CD4-positive, alpha-beta T cell treated with Interleukin-15 for 1 hour (primary cell): ENCODE measurements around the gene UNC93B1.
"Not testable (repeated sequence)": the region's sequence is repeated elsewhere in the genome, so short reads cannot be mapped to it uniquely, and the experiment has no call there.

ENCODE experiments used
- DNase-seq: peaks from one replicate; pipeline ENCODE4 v3.0.0-alpha.2; 2020

Gene UNC93B1

DNA sequence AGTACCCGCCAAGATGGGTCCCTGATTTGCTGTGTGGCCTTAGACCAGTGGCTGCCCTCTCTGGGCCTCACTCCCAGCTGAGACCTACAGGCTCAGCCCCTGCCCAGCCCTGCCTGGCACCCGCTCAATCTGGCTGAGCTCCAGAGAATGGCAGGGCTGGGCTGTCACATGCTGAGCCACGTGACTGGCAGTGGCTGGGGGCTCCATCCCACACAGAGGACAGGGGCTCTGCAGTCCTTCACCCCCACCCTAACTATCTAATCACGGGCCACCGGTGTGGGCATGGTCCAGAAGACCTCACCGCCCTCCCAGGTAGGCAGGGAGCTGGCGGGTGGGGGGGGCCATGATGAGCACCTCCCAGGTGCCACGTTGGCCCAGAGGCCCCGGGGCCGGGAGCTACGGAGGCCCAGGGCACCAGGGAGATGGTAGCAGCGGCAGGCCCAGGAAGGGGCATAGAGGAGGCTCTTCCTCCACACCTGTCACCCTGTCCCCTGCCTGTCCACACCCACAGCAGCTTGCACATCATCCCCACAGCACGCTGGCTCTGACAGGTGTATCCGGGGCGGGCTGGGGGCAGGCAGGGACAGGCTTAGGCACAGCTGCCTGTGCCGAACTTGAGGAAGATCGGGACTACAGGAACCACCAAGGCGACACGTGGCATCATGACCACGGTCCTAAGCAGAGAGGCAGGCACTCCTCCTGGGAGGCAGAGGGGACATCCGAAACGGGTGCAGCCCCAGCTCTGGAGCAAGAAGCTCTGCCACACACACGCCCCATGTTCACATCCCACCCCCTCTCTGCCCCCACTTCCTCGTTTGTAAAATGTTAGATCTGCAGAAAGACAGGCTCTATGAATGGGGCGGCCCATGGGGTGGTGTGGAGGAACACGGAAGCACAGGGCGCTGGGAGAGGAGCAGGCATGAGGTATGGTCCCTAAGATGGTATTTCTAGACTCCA lies 4.8 kb upstream of the UNC93B1 start:
- DNase-seq, result no peak

DNA sequence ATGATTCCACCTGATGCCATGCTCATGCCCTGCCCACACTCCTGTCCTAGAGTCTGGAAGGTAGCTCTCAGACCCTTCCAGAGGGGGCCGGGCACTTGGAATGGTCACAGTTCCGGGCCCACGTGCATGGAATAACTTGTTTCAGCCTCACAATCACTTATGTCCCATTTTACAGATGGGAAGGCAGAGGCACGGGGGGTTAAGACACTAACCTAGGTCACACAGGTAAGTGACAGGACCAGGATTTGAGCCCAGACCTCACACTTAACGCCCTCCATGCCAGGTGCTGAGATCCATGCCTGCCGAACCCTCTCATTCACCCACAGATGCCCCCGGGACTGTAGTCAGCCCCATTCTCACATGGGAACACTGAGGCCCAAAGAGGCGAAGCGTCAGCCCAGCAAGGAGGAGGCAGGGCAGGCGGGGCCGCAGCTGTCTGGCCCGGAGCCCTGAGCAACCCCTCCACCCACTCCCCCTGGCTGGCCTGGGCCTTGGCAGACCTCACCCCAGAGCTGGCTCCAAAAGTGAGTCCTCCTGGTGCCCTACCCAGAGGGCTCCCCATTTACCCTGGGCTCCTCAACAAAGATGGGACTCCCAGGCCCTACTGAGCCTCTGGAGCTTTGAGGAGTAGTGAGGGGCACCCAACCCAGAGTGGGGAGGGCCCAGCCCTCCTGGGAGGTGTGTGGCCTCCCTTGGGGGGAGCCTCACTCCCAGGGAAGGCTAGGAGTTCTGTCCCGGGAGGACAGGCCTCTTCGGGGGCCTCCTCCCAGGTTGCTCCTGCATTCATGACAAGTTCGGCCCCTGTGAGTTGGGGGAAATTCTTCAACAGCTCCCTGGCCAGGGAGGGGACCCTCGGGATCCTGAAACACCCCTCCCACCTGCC lies 3.8 kb upstream of the UNC93B1 start:
- no peak for DNase-seq

DNA sequence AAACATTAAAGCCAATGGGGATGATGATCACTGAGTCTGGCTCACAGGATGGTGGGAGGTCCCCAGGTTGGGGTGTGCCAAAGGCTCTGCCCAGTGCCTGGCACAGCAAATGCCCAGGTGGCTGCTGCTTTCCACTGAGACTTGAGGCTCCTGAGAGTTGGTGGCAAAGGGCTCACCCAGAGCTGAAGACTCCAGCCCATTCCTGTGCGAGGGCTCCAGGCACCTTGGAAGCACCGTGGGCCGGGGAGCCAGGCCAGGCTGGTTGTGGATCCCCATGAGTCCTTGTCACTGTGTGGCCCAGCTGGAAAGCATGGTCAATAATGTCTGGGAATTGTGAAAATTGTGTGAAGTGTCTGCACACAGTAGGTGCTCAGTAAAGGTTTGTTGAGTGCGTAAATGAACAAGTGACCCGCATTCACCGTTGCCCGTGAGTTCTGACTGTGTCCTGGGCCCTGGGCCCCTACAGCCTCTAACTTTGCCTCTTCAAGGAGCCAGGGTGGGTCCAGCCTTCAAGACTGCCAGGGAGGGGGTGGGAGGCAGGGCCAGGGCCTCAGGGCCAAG lies 2.8 kb upstream of the UNC93B1 start:
- DNase-seq, result no peak

DNA sequence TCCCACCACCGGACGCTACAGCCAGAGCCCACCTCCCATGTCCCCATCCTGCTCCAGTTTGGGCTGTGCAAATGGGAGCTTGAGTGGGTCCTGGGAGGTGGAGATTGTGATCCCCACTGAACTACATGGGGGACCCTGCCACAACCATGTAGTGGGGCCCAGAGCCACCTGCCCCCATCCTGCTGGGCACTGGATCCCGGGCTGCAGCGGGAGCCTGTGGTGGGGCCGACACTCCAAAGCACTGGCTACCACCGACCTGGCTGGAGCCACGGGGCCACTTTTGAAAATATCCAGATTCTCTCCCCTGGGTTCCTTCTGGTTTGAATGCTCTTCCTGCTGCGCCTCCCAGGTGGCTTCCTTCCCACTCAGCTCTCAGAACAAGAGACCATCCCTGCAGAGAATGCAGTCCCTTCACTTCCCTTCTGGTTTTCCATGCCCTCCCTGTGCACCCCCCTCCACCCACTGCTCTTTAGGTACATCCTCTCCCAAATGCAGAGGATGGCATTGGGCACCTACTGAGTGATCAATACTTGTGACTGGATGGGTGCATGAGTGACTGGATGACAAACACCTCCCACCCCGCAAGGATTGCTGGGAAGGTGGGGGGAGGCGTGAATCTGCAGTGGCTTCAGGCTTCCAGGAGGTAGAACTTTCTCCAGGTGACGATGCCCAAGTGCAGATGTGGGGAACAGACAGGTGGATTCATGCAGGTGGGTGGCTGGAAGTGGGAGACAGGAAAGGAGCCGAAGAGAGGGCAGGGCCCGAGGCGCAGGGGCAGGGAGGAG lies 846 bp upstream of the UNC93B1 start:
- no peak for DNase-seq

DNA sequence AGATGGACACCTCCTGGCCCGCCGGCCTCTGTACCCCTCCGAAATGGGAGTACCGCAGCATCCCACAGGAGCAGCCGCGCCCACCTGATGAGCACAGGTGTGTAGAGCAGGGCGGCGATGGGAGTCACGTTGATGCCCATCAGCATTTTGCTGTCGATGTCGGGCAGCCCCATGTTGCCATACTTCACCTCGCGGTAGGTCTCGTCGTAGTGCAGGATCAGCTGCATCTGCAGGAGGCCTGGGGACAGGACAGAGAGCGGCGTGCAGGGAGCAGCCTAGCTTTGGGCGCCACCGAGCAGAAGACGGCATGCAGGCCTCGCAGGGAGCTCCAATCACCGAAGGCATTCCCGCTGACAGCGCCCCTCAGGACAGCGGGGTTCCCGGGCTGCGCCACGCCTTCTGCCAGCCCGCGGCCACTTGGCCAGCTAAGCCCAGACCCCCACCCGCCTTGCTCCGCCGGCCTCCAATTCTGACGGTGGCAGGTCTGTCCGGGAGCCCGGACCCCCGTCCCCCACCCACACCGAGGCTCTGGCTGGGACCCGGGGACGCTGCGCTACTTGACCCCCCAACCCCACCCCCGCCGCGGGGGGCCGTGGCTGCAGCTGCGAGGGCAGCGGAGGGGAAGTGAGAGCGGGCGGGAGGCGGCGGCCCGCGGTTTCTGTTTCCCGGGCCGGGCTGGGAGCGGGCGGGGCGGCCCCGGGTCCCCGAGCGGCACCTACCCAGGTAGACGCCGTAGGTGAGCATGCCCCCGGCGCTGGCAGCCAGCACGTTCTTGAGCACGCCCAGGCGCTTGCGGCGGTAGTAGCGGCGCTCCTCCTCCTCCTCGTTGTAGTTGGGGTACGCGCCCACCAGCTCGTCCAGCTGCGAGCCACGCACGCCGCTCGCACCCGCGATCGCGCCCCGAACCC lies 705 bp downstream of the UNC93B1 start:
- peak; percentile 68 for DNase-seq

DNA sequence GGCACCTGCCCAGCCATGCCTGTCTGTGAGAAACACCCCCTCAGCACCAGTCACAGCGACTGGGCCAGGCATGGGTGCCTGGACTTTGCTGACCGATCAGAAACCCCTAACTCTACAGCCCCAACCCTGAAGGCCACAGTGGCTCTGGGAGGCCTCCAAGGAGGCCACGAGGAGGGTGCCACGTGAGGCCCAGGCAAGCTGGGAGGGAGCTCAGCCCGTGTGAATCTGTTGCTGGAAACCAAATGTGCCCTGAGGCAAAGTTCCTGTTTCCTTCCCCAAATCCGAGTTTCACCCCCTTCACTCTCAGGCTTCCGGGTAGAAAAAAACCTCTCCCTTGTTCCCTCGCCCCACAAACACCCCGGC lies 1.3 kb downstream of the UNC93B1 start:
- DNase-seq, result peak; percentile 35

DNA sequence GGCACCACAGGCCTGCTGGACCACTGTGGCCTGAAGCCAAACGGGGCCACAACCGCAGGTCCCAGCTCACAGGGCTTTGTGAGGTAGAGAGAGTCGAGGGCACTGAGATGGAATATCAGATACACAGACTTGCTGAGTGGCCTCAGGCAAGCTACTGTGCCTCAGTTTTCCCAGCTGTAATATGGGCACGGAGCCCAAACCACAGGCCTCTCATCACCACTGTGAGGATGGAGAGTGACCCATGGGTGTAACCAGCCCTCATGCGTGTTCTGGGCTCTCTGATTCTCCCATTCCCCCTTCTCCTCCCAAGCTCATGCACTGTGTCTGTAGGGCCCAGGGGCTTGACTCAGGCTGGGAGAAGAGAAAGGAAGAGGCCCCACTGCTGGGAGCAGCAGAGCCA lies 4.2 kb downstream of the UNC93B1 start:
- DNase-seq, result no peak

DNA sequence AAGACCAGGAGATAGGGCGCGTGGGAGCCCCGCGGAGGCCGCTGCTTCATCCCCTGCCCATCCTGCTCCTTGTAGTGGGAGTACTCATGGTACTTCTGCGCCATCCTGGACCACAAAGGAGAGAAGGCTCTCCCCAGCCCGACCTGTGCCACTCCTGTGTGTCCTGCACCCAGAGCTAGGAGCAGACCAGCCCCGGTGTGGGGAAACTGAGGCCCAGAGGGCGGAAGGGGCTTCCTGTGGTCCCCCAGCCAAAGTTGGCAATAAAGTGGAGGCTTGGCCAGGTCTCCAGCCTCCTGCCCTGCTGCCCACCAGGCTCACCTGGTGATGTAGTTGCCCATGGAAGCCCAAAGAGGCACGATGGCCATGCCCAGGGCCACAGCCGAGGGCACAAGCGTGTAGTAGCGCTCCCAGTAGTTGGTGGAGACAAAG lies 4.7 kb downstream of the UNC93B1 start:
- no peak for DNase-seq

DNA sequence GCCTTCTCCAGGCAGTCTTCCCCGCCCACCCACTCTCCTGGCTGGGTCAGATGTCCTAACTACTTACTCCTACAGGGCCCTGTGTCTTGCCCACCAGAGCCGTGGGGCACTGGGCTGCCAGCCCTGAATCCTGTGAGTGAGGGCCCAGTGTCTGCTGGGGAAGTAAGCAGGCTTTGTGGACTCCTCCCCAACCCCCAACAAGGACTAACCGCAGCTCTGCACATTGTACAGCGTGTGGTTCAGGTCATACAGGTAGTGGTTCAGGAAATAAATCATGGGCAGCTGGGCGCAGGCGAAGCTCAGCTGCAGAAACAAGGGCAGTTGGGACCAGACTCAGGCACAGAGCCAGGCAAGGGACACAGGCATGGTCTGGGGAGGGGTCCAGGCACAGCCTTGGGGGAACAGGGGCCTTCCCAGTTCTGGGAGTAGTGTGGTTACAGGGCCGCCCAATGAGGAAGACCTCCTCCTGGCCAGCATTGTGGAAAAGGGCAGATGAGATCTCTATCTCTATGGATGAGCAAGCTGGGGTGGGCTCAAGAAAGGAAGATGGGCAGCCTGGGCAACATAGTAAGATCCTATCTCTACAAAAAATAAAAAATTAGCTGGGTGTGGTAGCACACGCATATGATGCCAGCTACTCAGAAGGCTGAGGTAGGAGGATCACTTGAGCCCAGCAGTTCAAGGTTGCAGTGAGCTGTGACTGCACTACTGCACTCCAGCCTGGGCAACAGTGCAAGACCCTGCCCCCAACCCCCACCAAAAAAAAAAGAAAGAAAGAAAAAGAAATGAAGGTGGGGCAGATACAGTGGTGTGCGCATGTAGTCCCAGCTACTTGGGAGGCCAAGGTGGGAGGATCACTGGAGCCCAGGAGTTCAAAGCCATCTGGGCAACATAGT lies 5.5 kb downstream of the UNC93B1 start:
- DNase-seq, result no peak

DNA sequence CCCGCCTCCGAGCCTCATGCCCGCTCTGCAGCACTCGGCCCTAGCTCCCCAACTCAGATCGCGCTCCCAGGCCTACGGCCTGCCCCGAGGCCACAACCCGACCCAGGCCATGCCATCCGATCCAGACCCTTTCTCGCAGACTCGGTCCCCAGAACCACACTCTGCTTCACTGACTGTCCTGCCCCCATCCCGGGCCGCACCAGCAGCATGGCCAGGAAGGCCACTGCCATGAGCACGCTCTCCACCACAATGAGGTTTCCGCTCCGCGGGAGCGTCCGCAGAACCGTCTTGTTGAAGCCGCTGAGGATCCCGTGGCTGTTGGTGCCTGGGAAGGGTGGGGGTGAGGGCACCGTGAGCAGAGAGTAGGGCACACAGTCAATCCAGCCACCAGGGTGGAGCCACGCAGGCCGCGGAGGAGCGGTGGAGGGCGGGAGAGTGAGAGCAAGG lies 6.4 kb downstream of the UNC93B1 start:
- no peak for DNase-seq

DNA sequence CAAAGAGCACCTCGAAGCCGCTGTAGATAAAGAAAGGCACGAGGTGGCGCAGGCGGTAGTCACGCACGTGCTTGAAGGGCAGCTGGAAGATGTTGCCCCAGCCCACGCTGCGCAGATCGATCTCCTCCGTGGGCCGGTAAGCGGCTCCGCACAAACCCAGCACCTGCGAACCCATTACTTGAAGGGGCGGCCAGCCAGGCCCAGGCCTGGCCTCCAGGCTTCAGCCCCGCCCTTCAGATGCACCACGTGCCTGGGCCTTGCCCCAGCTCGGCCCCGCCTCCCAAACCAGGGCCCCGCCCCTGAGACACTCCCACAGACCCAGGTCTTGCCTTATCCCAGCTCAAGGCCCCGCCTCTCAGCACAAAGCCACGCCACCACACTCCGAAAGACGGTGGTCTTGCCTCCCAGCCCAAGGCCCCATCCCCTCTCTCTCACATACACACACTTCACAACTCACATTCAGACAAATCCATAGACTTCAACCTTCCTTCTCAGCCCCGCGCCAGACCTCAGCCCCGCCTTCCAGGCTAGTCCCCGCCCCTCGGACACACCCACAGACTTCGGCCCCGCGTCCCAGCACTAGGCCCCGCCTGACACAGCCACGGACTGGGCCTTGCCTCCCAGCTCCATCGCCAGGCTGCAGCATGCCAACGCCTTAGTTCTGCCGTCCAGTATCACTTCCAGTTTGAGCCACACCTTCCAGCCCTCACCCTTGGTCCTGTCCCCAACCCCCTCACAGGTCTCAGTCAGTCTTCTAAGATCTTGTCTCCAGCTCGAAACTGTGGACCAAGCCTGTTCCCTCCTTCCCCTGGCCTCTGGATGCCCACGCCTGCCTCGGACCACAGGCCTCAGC lies 7.0 kb downstream of the UNC93B1 start:
- DNase-seq, result peak; percentile 74

DNA sequence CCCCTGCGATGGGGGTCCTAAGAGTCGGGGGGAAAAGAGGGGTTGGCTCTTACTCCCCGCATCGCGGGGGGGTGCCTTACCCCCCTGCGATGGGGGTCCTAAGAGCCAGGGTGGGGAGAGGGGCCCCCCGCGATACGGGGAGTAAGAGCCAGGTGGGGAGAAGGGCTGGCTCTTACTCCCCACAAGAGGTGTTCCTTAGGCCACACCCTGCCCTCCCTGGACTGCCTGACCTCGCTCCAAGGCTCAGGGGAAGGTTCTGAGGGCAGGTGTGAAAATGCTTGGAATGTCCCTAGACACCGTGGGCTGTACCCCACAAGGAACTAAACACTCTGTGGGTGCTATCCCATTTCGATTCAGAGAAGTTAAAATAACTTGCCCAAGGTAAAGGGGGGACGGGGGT lies 7.8 kb downstream of the UNC93B1 start:
- DNase-seq, result no peak

DNA sequence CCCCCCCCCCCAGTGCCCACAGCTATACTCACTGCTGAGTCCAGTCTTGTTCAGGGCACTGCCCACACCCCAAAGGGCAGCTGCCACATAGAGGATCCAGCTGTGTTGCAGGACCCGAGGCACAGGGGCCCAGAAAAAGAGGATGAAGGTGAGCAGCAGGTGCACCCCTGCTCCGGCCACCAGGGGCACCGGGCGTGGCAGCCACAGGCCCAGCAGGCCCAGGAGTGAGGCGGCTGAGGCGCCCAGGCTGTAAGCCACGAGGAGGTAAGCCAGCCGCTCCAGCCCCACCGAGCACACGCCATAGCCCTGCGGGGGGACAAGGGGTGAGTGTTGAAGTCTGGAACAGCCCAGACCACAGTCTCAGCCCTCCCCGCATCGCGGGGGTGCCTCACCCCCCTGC lies 8.3 kb downstream of the UNC93B1 start:
- DNase-seq, result not testable (repeated sequence)

DNA sequence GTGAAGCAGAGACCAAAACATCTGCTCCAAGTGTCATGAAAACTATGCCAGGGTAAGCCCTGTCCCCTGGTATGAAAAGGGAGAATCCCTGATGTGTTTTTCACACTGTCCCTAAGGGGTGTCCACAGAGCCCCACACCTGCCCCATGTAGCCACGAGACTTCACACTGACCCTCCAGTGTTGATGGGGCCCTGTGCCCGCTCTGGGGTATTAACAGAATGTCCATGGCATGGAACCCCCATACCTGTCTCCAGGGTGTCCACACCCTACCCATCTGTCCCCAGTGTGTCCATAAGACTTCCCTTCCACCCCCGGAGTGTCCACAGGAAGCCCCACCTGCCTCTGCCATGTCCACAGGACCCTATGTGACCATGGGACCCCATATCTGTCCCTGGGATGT lies 8.8 kb downstream of the UNC93B1 start:
- DNase-seq, result not testable (repeated sequence)

DNA sequence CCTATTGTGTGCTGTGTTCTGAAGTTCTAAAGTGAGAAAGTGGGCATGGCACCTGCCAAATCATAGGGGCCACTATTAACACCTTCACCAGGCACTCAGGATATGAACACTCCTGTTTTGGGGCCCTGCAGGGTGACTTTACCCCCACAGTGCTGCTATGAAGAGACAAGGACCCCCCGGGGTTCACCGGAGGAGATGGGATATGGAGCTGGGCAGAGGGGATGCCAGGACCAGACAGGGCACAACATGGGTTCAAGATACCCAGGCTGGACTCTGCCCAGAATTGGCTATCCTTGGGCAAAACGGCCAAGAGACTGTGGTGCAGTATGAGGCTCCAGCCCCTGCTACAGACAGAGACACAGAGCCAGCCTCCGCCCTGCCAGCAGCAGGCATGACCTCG lies 9.5 kb downstream of the UNC93B1 start:
- not testable (repeated sequence) for DNase-seq

DNA sequence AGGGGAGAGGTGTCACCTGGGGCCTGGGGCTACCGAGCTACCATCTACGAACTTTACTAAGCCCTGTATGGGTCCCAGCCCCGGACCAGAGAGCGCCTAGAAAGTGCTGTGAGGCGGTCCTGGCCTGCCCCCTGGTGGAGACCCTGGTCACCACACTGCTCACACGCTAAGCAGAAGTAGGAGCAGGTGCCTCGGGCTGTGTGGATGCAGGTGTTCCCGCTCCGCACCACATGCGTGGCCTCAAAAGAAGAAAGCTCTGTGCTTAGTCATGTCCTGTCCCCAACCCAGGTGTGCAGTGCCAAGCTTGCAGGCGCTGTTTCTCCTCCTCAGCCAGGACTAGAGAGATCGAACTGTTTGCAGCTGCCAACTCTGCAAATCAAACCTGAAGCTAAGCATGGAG lies 10.1 kb downstream of the UNC93B1 start:
- peak; percentile 63 for DNase-seq

DNA sequence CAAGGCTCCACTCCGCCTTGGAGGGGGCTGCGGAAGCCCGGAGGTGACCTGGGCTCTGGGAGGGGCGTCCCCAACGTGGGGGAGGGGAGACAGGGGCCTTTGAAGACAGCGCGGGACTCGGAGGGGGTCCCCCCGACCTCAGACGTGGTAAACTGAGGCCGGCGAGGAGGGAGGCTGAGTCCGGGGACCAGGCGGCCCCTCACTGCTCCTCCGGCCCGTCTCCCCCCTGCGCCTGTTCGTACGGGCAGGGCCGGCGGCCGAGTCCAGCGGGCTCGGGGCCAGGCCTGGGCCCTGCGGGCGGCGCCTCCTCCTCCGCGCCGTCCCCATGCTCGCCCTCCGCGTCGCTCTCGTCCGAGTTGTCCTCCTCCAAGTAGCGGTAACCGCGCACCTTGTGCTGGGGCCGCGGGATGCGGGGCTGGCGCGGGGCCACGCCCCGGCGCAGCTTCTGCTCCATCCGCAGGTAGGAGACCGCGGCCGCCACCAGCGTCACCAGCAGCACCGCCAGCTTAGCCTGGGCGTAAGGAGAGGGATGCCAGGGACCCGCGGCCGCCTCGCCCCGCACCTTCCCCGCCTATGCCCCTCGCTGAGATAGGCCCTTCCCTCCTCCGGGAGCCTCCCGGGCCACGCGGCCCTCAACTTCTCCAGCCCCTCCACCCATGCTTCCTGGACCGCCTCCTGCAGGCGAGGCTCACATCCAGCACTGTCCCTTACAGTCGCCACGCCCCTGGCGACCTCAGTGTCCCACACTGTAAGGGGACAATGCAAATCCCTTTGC lies 12.4 kb downstream of the UNC93B1 start:
- not testable (repeated sequence) for DNase-seq

DNA sequence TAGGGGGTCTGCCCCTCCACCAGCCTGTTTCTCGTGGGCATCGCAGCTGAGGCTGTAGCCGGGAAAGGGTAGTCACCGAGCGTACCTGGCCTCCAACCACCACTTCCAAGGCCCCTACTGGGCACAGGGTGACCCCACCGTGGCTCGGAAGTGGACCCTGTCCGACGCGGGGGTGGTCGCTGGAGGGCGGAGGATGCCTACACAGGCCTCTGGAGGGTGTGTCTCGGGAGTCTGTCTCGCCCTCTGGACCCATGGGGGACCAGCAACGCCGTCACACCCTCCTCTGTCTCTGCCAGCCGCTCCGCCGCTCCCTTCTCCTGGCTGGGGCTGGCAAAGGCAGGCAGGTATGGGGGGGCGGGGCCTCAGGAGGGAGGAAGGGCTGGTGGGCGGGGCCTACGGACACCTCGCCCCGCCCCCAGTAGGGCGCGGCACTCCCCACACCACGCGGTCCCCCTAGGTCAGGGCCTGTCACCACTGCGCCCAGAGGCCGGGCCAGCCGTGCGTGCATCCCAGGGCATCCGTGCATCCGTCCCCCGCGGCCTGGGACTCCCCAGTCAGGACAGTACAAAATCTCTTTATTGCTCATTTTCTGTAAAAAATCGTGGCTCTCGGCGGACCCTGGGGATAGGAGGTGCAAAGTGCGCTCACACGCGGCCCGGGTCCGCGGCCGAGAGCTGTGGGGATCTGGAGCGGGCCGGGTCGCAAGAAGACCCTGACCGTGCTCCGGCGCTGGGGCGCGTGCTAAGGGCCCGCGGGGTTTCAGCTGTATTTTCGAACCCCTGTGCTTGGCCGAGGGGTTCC lies 13.2 kb downstream of the UNC93B1 start:
- not testable (repeated sequence) for DNase-seq
